Panc1 (cell line): ENCODE results near the gene CDCA4.

Source experiments
- POLR2AphosphoS5 ChIP-seq: IDR thresholded peaks from 2 replicates; pipeline ENCODE4 v1.6.1; 2012; ENCODE audit warnings: mild to moderate bottlenecking, low read depth, low read length, moderate library complexity
- SIN3A ChIP-seq: IDR thresholded peaks from 2 replicates; pipeline ENCODE4 v1.6.1; 2012; ENCODE audit warnings: low read depth, mild to moderate bottlenecking, low read length, moderate library complexity, borderline replicate concordance; ENCODE audit not compliant: insufficient read depth
- TF ChIP-seq, protein P1 (sequence below): fragments of 450-650 bp; IDR thresholded peaks from 2 replicates; pipeline ENCODE4 v1.5.1; 2017; ENCODE audit warnings: mild to moderate bottlenecking

DNA sequence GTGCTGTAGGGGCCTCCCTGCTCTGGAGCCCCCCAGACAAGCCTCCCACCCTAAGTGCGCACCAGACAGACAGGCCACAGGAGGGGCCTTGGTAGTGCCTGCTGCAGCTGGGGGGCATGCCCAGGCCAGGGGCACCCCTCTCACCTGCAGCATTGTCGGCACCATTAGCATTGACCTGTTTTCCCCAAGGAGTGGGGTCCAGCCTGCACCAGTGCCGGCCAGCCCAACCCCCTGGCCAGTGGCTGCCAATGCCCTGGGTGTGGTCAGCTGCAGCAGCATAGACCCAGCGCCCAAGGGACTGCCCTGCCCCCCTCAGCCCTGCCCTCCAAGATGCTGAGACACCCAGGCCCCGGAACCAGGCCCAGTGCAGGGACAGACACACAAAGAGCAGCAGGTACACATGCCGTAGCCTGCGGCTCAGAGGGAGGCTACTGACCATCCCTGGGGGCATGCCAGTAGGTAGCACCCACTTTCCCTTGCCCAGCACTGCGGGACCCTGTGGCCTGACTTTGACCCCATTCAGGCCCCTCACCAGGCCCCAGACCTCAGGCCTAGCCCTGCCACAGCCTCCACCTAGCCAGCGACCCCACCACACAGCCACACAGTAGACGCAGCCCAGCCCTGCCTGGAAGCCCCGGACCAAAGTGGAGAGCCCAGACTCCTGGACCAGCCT is 43.7 kb downstream of the CDCA4 start:
- TF ChIP-seq, protein P1, sequence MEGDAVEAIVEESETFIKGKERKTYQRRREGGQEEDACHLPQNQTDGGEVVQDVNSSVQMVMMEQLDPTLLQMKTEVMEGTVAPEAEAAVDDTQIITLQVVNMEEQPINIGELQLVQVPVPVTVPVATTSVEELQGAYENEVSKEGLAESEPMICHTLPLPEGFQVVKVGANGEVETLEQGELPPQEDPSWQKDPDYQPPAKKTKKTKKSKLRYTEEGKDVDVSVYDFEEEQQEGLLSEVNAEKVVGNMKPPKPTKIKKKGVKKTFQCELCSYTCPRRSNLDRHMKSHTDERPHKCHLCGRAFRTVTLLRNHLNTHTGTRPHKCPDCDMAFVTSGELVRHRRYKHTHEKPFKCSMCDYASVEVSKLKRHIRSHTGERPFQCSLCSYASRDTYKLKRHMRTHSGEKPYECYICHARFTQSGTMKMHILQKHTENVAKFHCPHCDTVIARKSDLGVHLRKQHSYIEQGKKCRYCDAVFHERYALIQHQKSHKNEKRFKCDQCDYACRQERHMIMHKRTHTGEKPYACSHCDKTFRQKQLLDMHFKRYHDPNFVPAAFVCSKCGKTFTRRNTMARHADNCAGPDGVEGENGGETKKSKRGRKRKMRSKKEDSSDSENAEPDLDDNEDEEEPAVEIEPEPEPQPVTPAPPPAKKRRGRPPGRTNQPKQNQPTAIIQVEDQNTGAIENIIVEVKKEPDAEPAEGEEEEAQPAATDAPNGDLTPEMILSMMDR, result no peak
- no peak for TF ChIP-seq SIN3A
- no peak; the same call in 1 of the 2 replicates for TF ChIP-seq POLR2AphosphoS5
